HG03354 (cell line): ENCODE measurements around the gene LRRC28.

ENCODE experiments used
- ATAC-seq: cut with Tn5 transposase; IDR thresholded peaks from one replicate; pipeline ENCODE4 v1.9.1; 2021; ENCODE audit warnings: mild to moderate bottlenecking; ENCODE audit not compliant: unreplicated experiment, poor library complexity, severe bottlenecking

LRRC28 gene

GRCh38 chr15:99333981-99334380, 82.7 kb downstream of the LRRC28 start:
- ATAC-seq, result no peak

GRCh38 chr15:99335508-99335907, 84.2 kb downstream of the LRRC28 start:
- no peak for ATAC-seq

- no peak for ATAC-seq
These were observed 85.5 kb downstream of the LRRC28 start for GRCh38 chr15:99336794-99337193.

- ATAC-seq, result no peak
These were observed 89.1 kb downstream of the LRRC28 start for GRCh38 chr15:99340347-99340746.

- no peak for ATAC-seq
These were observed 90.5 kb downstream of the LRRC28 start for GRCh38 chr15:99341786-99342185.

GRCh38 chr15:99343208-99343607, 91.9 kb downstream of the LRRC28 start:
- no peak for ATAC-seq

GRCh38 chr15:99343881-99344551, 92.7 kb downstream of the LRRC28 start:
- peak; percentile 53 for ATAC-seq

GRCh38 chr15:99344639-99345038, 93.4 kb downstream of the LRRC28 start:
- no peak for ATAC-seq

GRCh38 chr15:99345242-99345641, 94.0 kb downstream of the LRRC28 start:
- no peak for ATAC-seq

GRCh38 chr15:99345832-99346462, 94.7 kb downstream of the LRRC28 start:
- peak; percentile 42 for ATAC-seq

- ATAC-seq, result no peak
These were observed 96.3 kb downstream of the LRRC28 start for GRCh38 chr15:99347574-99347973.

- peak; percentile 52 for ATAC-seq
These were observed 97.1 kb downstream of the LRRC28 start for GRCh38 chr15:99348412-99348811.

GRCh38 chr15:99350408-99350807, 99.1 kb downstream of the LRRC28 start:
- ATAC-seq, result no peak

- no peak for ATAC-seq
These were observed 108.5 kb downstream of the LRRC28 start for GRCh38 chr15:99359769-99360168.

GRCh38 chr15:99361545-99362185, 110.4 kb downstream of the LRRC28 start:
- ATAC-seq, result no peak

GRCh38 chr15:99365242-99365641, 114.0 kb downstream of the LRRC28 start:
- peak; percentile 98 for ATAC-seq

- no peak for ATAC-seq
These were observed 114.7 kb downstream of the LRRC28 start for GRCh38 chr15:99366013-99366412.

GRCh38 chr15:99368743-99369142, 117.5 kb downstream of the LRRC28 start:
- no peak for ATAC-seq

- no peak for ATAC-seq
These were observed 117.9 kb downstream of the LRRC28 start for GRCh38 chr15:99369196-99369595.

GRCh38 chr15:99371180-99372103, 120.2 kb downstream of the LRRC28 start:
- peak; percentile 81 for ATAC-seq
